Measurements from ENCODE around the gene SDK1. TPM values are rescaled to one million over a fixed set of nuclear protein-coding genes. Genes with fewer than 3 reads are reported as not detected.
"Not testable (repeated sequence)": the region's sequence is repeated elsewhere in the genome, so short reads cannot be mapped to it uniquely, and the experiment has no call there.

The SDK1 gene
- total and polyA plus RNA-seq, 2 experiments from 2014 or later, result not detected

GRCh38 chr7:3937146-3937545 lies 636.1 kb downstream of the SDK1 start:
- Histone ChIP-seq H3K9me2 (ENCODE audit: insufficient read depth) (no peaks in the 10 kb centered on the region), H3K9ac (no peak overlapping the region), H3K4me3 (no peak overlapping the region), H3K4me2 (ENCODE audit: unreplicated experiment) (no peak overlapping the region), H4K20me1 (ENCODE audit: insufficient read depth) (no peaks in the 10 kb centered on the region), H2AFZ (no peak overlapping the region), H3F3A (ENCODE audit: insufficient read depth) (no peaks in the 10 kb centered on the region), H3K79me2 (ENCODE audit: insufficient read depth) (no peaks in the 10 kb centered on the region), H3K36me3 (ENCODE audit: low read depth) (no peaks in the 10 kb centered on the region), H3K27me3 (replicated peaks; ENCODE audit: insufficient read depth) (no peaks in the 10 kb centered on the region), H3K9me3 (ENCODE audit: low read depth) (no peaks in the 10 kb centered on the region), H3K4me1 (ENCODE audit: insufficient read depth) (no peaks in the 10 kb centered on the region), H3K27ac (no peak overlapping the region)
- in situ Hi-C loops (cut with MboI), result no loop called here
- TF ChIP-seq EZH2 (IDR thresholded peaks at IDR 0.05; ENCODE audit: insufficient read depth, poor library complexity, severe bottlenecking) (no peak), EZH2phosphoT487 (IDR thresholded peaks at IDR 0.05; ENCODE audit: insufficient read depth, low read depth) (no peak)
- 53 to 63% methylated on average over 8 of the region's 8 CpGs for WGBS, 2 experiments (ENCODE audit: low coverage in 1 of 2, low lambda C conversion rate in 2 of 2, missing lambda C conversion rate in 2 of 2)
- no peak for DNase-seq

- Histone ChIP-seq H2AFZ (no peak overlapping the region), H4K20me1 (ENCODE audit: insufficient read depth) (no peaks in the 10 kb centered on the region), H3K79me2 (ENCODE audit: insufficient read depth) (no peaks in the 10 kb centered on the region), H3F3A (ENCODE audit: insufficient read depth) (no peaks in the 10 kb centered on the region), H3K9me3 (ENCODE audit: low read depth) (no peaks in the 10 kb centered on the region), H3K9ac (no peak overlapping the region), H3K4me1 (ENCODE audit: insufficient read depth) (no peaks in the 10 kb centered on the region), H3K27me3 (replicated peaks; ENCODE audit: insufficient read depth) (no peaks in the 10 kb centered on the region), H3K4me3 (no peak overlapping the region), H3K9me2 (ENCODE audit: insufficient read depth) (no peaks in the 10 kb centered on the region), H3K4me2 (ENCODE audit: unreplicated experiment) (no peak overlapping the region), H3K27ac (no peak overlapping the region), H3K36me3 (ENCODE audit: low read depth) (no peaks in the 10 kb centered on the region)
- 63 to 64% methylated on average over 14 of the region's 14 CpGs for WGBS, 2 experiments (ENCODE audit: low coverage in 1 of 2, low lambda C conversion rate in 2 of 2, missing lambda C conversion rate in 2 of 2)
- no peak for DNase-seq
- TF ChIP-seq EZH2phosphoT487 (IDR thresholded peaks at IDR 0.05; ENCODE audit: insufficient read depth, low read depth) (no peak), EZH2 (IDR thresholded peaks at IDR 0.05; ENCODE audit: insufficient read depth, poor library complexity, severe bottlenecking) (no peak)
- in situ Hi-C loops (cut with MboI), result no loop called here
Observed at GRCh38 chr7:3937605-3938004, 636.6 kb downstream of the SDK1 start.

GRCh38 chr7:3941706-3942105 lies 640.7 kb downstream of the SDK1 start:
- H3K4me2 ChIP-seq (ENCODE audit: unreplicated experiment); H3K4me3 ChIP-seq; H3K27ac ChIP-seq; H4K20me1 ChIP-seq (ENCODE audit: insufficient read depth); H3K9me3 ChIP-seq (ENCODE audit: low read depth); H3K79me2 ChIP-seq (ENCODE audit: insufficient read depth); DNase-seq; H3K36me3 ChIP-seq (ENCODE audit: low read depth); H3K9ac ChIP-seq; in situ Hi-C loops (cut with MboI); H3K9me2 ChIP-seq (ENCODE audit: insufficient read depth); H3K4me1 ChIP-seq (ENCODE audit: insufficient read depth); H2AFZ ChIP-seq; H3F3A ChIP-seq (ENCODE audit: insufficient read depth); H3K27me3 ChIP-seq (replicated peaks; ENCODE audit: insufficient read depth): not testable (repeated sequence)
- WGBS, 2 experiments (ENCODE audit: low coverage in 1 of 2, low lambda C conversion rate in 2 of 2, missing lambda C conversion rate in 2 of 2), result 63 to 70% methylated on average over 11 to 12 of the region's 12 CpGs

GRCh38 chr7:3942276-3942675 lies 641.2 kb downstream of the SDK1 start:
- no peak overlapping the region for H3K4me3 ChIP-seq
- no peaks in the 10 kb centered on the region for H3K9me3 ChIP-seq (ENCODE audit: low read depth)
- no peak overlapping the region for H3K27ac ChIP-seq
- H3K9me2 ChIP-seq (ENCODE audit: insufficient read depth), result no peaks in the 10 kb centered on the region
- no peak overlapping the region for H2AFZ ChIP-seq
- no peaks in the 10 kb centered on the region for H3F3A ChIP-seq (ENCODE audit: insufficient read depth)
- no peaks in the 10 kb centered on the region for H4K20me1 ChIP-seq (ENCODE audit: insufficient read depth)
- in situ Hi-C loops (cut with MboI), result no loop called here
- no peaks in the 10 kb centered on the region for H3K79me2 ChIP-seq (ENCODE audit: insufficient read depth)
- TF ChIP-seq EZH2phosphoT487 (IDR thresholded peaks at IDR 0.05; ENCODE audit: insufficient read depth, low read depth), result no peak
- no peak for TF ChIP-seq EZH2 (IDR thresholded peaks at IDR 0.05; ENCODE audit: insufficient read depth, poor library complexity, severe bottlenecking)
- H3K4me2 ChIP-seq (ENCODE audit: unreplicated experiment), result no peak overlapping the region
- no peaks in the 10 kb centered on the region for H3K4me1 ChIP-seq (ENCODE audit: insufficient read depth)
- no peak overlapping the region for H3K9ac ChIP-seq
- DNase-seq, result no peak
- H3K27me3 ChIP-seq (replicated peaks; ENCODE audit: insufficient read depth), result no peaks in the 10 kb centered on the region
- WGBS, 2 experiments (ENCODE audit: low coverage in 1 of 2, low lambda C conversion rate in 2 of 2, missing lambda C conversion rate in 2 of 2), result 54 to 57% methylated on average over 4 of the region's 4 CpGs
- no peaks in the 10 kb centered on the region for H3K36me3 ChIP-seq (ENCODE audit: low read depth)

All from GM23248 (cell line).